ENCODE data around the gene TUBGCP3. TPM values are rescaled to one million over a fixed set of nuclear protein-coding genes. Genes with fewer than 3 reads are reported as not detected.
A peak's percentile ranks its signal among the peaks of the same experiment; 100 is the strongest.

Gene TUBGCP3
- total and polyA plus RNA-seq, 2 experiments from 2014 or later = 12.0 to 12.2 TPM

DNA sequence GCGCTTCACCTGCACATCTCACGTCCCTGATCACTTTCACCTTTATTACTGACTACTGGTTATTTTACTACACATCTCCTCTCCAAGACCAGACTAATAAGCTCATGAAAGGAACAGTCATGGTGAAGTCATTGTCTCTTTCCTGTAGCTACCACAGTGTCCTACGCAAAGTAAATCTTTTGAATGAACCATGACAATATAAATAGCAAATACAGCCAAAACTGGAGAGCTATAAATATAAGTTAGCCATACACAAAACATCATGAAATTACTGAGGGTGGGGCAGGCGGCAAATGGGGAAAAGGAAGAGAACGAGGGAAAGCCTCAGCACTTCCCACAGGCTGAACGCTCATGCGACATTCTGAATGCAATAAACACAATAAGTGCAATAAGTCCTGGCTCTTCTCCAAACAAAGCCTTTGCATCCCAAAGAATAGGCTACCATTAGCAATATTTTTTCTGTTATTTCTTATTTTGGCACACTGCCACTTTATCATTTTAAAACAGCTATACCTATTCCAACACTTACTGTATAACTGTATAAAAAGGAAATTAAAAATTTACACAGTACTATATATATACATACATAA is 62.5 kb downstream of the TUBGCP3 start:
- H3K4me1 ChIP-seq (ENCODE audit: insufficient read depth) = no peaks in the 10 kb centered on the region
- no peak overlapping the region for H3K9ac ChIP-seq
- no peaks in the 10 kb centered on the region for H3K79me2 ChIP-seq (ENCODE audit: insufficient read depth)
- H3F3A ChIP-seq (ENCODE audit: insufficient read depth) = 0 out of 2 replicates have a peak, but pooled peaks cover 4% of the 10 kb centered on the region
- H3K27ac ChIP-seq = no peak overlapping the region
- H3K4me2 ChIP-seq (ENCODE audit: unreplicated experiment) = no peak overlapping the region
- no peak overlapping the region for H2AFZ ChIP-seq
- peak; percentile 7 for DNase-seq
- 92% methylated on average over 7 of the region's 7 CpGs for WGBS, 2 experiments (ENCODE audit: low coverage in 1 of 2, low lambda C conversion rate in 2 of 2, missing lambda C conversion rate in 2 of 2)
- no peaks in the 10 kb centered on the region for H3K27me3 ChIP-seq (replicated peaks; ENCODE audit: insufficient read depth)
- H4K20me1 ChIP-seq (ENCODE audit: insufficient read depth) = no peaks in the 10 kb centered on the region
- TF ChIP-seq EZH2phosphoT487 (IDR thresholded peaks at IDR 0.05; ENCODE audit: insufficient read depth, low read depth) = no peak
- no peak for TF ChIP-seq EZH2 (IDR thresholded peaks at IDR 0.05; ENCODE audit: insufficient read depth, poor library complexity, severe bottlenecking)
- in situ Hi-C loops (cut with MboI) = no loop called here
- H3K36me3 ChIP-seq (ENCODE audit: low read depth) = no peaks in the 10 kb centered on the region
- no peak overlapping the region for H3K4me3 ChIP-seq
- H3K9me2 ChIP-seq (ENCODE audit: insufficient read depth) = no peaks in the 10 kb centered on the region
- H3K9me3 ChIP-seq (ENCODE audit: low read depth) = no peaks in the 10 kb centered on the region

DNA sequence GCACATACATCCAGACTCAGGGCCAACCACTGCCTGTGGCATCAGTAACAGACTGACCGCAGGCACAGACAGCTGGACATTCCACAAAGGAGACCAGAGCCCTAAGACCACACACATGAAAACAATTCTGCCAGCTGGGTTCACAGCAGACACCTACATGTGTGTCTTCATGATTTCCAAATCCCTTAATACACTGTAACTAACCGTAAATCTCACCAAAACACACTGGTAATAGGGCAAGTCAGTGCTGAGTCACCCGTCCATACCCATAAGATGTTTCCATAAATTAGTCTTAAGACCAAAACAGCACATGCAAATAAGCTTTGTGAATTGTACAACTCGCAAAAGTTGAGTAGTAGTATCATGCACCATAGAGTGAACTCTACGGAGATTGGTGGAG is 65.4 kb downstream of the TUBGCP3 start:
- H2AFZ ChIP-seq = no peak overlapping the region
- in situ Hi-C loops (cut with MboI) = no loop called here
- H3K79me2 ChIP-seq (ENCODE audit: insufficient read depth) = no peaks in the 10 kb centered on the region
- TF ChIP-seq EZH2phosphoT487 (IDR thresholded peaks at IDR 0.05; ENCODE audit: insufficient read depth, low read depth) (no peak), EZH2 (IDR thresholded peaks at IDR 0.05; ENCODE audit: insufficient read depth, poor library complexity, severe bottlenecking) (no peak)
- 0 out of 2 replicates have a peak, but pooled peaks cover 6% of the 10 kb centered on the region for H3K36me3 ChIP-seq (ENCODE audit: low read depth)
- 0 out of 2 replicates have a peak, but pooled peaks cover 4% of the 10 kb centered on the region for H3F3A ChIP-seq (ENCODE audit: insufficient read depth)
- 86 to 88% methylated on average over 5 of the region's 5 CpGs for WGBS, 2 experiments (ENCODE audit: low coverage in 1 of 2, low lambda C conversion rate in 2 of 2, missing lambda C conversion rate in 2 of 2)
- no peak overlapping the region for H3K9ac ChIP-seq
- DNase-seq = peak; percentile 42
- H3K4me3 ChIP-seq = no peak overlapping the region
- H3K9me3 ChIP-seq (ENCODE audit: low read depth) = no peaks in the 10 kb centered on the region
- H3K27ac ChIP-seq = no peak overlapping the region
- no peak overlapping the region for H3K4me2 ChIP-seq (ENCODE audit: unreplicated experiment)
- H4K20me1 ChIP-seq (ENCODE audit: insufficient read depth) = no peaks in the 10 kb centered on the region
- H3K27me3 ChIP-seq (replicated peaks; ENCODE audit: insufficient read depth) = no peaks in the 10 kb centered on the region
- H3K4me1 ChIP-seq (ENCODE audit: insufficient read depth) = no peaks in the 10 kb centered on the region
- H3K9me2 ChIP-seq (ENCODE audit: insufficient read depth) = no peaks in the 10 kb centered on the region

DNA sequence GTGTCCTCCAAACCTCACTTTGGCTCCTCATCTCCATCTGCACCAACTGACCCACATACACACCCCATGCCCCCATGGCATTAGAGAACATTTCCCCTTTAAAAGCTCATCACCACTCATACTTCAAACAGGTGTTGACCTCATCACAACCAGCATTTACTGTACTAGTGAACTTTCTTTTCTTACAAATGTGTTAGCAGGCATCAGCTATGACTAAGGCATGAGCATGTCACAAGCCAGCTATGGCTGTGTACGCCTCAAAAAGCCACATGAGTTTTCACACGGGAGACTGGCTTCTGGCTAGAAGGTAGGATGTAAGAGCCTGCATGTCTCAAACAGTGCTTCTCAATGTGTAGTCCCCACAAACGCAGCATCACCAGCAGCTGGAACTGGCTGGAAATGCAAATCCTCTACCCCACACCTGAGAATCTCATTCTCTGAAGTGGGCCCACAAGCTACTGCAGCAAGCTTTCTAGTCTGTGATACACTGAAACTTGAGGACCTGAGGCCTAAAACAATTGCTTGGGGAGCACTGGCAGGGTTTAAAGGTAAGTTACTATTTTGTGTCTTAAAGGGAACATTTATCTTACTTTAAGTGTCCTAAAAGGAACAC is 66.8 kb downstream of the TUBGCP3 start:
- Histone ChIP-seq H3K4me3 (no peak overlapping the region), H3K4me2 (ENCODE audit: unreplicated experiment) (no peak overlapping the region), H4K20me1 (ENCODE audit: insufficient read depth) (no peaks in the 10 kb centered on the region), H3K27me3 (replicated peaks; ENCODE audit: insufficient read depth) (no peaks in the 10 kb centered on the region), H3F3A (ENCODE audit: insufficient read depth) (0 out of 2 replicates have a peak, but pooled peaks cover 4% of the 10 kb centered on the region), H2AFZ (no peak overlapping the region), H3K9ac (no peak overlapping the region), H3K9me3 (ENCODE audit: low read depth) (no peaks in the 10 kb centered on the region), H3K9me2 (ENCODE audit: insufficient read depth) (no peaks in the 10 kb centered on the region), H3K36me3 (ENCODE audit: low read depth) (0 out of 2 replicates have a peak, but pooled peaks cover 11% of the 10 kb centered on the region), H3K27ac (no peak overlapping the region), H3K4me1 (ENCODE audit: insufficient read depth) (no peaks in the 10 kb centered on the region), H3K79me2 (ENCODE audit: insufficient read depth) (no peaks in the 10 kb centered on the region)
- in situ Hi-C loops (cut with MboI) = no loop called here
- WGBS, 2 experiments (ENCODE audit: low coverage in 1 of 2, low lambda C conversion rate in 2 of 2, missing lambda C conversion rate in 2 of 2) = 86 to 88% methylated on average over 3 of the region's 3 CpGs
- DNase-seq = peak; percentile 16
- TF ChIP-seq EZH2 (IDR thresholded peaks at IDR 0.05; ENCODE audit: insufficient read depth, poor library complexity, severe bottlenecking) (no peak), EZH2phosphoT487 (IDR thresholded peaks at IDR 0.05; ENCODE audit: insufficient read depth, low read depth) (no peak)

DNA sequence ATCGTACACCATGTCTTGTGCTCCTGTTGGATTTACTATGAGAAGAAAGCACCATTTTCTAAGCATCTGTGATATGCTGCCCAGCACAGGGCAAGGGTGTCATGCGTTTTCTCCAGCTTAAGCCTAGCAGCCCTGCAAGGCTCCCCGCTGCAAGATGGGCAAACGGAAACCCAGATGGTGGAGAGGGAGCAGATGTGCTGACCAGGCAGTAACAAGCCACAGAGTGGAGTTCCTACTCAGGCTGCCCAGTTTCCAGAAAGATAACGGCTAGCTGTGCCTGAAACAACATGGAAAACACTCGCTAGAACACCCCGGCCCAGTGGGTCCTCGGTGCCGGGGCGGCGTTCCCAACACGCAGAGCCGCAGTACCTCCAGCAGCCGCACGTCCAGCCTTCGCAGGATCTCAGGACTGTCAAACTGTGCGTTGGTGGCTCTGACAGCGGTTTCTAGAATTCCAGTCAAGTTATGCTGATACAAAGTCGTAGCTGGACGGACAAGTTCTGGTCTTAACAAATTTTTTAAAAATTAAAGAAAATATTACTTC is 68.4 kb downstream of the TUBGCP3 start:
- TF ChIP-seq EZH2phosphoT487 (IDR thresholded peaks at IDR 0.05; ENCODE audit: insufficient read depth, low read depth) (no peak), EZH2 (IDR thresholded peaks at IDR 0.05; ENCODE audit: insufficient read depth, poor library complexity, severe bottlenecking) (no peak)
- 95 to 96% methylated on average over 20 of the region's 20 CpGs for WGBS, 2 experiments (ENCODE audit: low coverage in 1 of 2, low lambda C conversion rate in 2 of 2, missing lambda C conversion rate in 2 of 2)

More for the DNA sequence above, 68.4 kb downstream of the TUBGCP3 start:
- Histone ChIP-seq H3K9ac (no peak overlapping the region), H3K27ac (no peak overlapping the region), H3K9me3 (ENCODE audit: low read depth) (no peaks in the 10 kb centered on the region), H2AFZ (no peak overlapping the region), H3K9me2 (ENCODE audit: insufficient read depth) (no peaks in the 10 kb centered on the region), H3K36me3 (ENCODE audit: low read depth) (0 out of 2 replicates have a peak, but pooled peaks cover 17% of the 10 kb centered on the region), H4K20me1 (ENCODE audit: insufficient read depth) (no peaks in the 10 kb centered on the region), H3K4me1 (ENCODE audit: insufficient read depth) (no peaks in the 10 kb centered on the region), H3K4me2 (ENCODE audit: unreplicated experiment) (no peak overlapping the region), H3K4me3 (no peak overlapping the region), H3F3A (ENCODE audit: insufficient read depth) (0 out of 2 replicates have a peak, but pooled peaks cover 4% of the 10 kb centered on the region), H3K27me3 (replicated peaks; ENCODE audit: insufficient read depth) (no peaks in the 10 kb centered on the region), H3K79me2 (ENCODE audit: insufficient read depth) (no peaks in the 10 kb centered on the region)
- no peak for DNase-seq
- in situ Hi-C loops (cut with MboI) = no loop called here
